Left cardiac atrium (tissue), 2 donors: ENCODE measurements around the gene ZNF334. TPM values are rescaled to one million over a fixed set of nuclear protein-coding genes. Genes with fewer than 3 reads are reported as not detected.

ENCODE experiments used
- total RNA-seq, 2 donors: library from RNA; stranded (reverse); fragmentation: NEBNext Ultra II Directional; extraction: Animal tissue kit (Norgen Biotek cat#: 25700); gene quantifications; one replicate each; pipeline ENCODE4 v1.2.1, GENCODE V29; 2021
- donor health status: DM: no; HTN: yes; CAD: no; lungs with severe emphysema.
- donor health status: DM: yes; HTN: yes; CAD: no.

Gene ZNF334
- total RNA-seq, 2 donors from 2014 or later = 0.99 to 1.3 TPM

Other genes with a start within 250 kb of the ZNF334 start
- 1 to 10 TPM; 5.8 to 5.9 TPM for gene CDH22, start 205.1 kb downstream of the ZNF334 start, total RNA-seq
- gene ELMO2, start 106.9 kb downstream of the ZNF334 start, total RNA-seq = 10 to 100 TPM; 29.5 to 36.1 TPM
- not detected for gene OCSTAMP, start 37.1 kb upstream of the ZNF334 start, total RNA-seq
- gene SLC13A3, start 137.9 kb upstream of the ZNF334 start, total RNA-seq = 1 to 10 TPM in 1 of 2 donors, under 1 TPM in 1; 0.71 to 2.5 TPM
- gene TP53RK, start 175.9 kb upstream of the ZNF334 start, total RNA-seq = 1 to 10 TPM; 6.8 to 9.7 TPM
- gene SLC2A10, start 196.1 kb upstream of the ZNF334 start, total RNA-seq = 1 to 10 TPM; 5.6 to 7.7 TPM